K562 (cell line): ENCODE data around the gene PRPF6. TPM values are rescaled to one million over a fixed set of nuclear protein-coding genes. Genes with fewer than 3 reads are reported as not detected.

Experiments used
- ATAC-seq: fragments of 200-7000 bp; cut with Tn5 transposase; 3 replicates; pipeline ENCODE4 v1.9.1; 2020; ENCODE audit warnings: moderate library complexity
- BruUV-seq: library from RNA; stranded (reverse); fragments of 400-500 nt; replicated peaks from 2 replicates; lab custom pipeline; 2021; lab: Mats Ljungman, UMichigan
- CTCF ChIA-PET: fragments of 300-600 bp; formaldehyde crosslinking; extraction: SDS; loops from one replicate; lab custom pipeline; 2021; ENCODE audit warnings: low intra/inter-chr PET ratio; lab: Yijun Ruan, JAX
- POLR2A ChIA-PET: fragments of 300-600, 350-650 bp; sonication (Branson Sonifier 250); formaldehyde crosslinking; extraction: SDS; loops from one replicate; lab custom pipeline; 2021; ENCODE audit warnings: antibody characterized with exemption, inconsistent platforms; lab: Yijun Ruan, JAX
- DNase-seq, 4 experiments: peaks; one replicate each; pipeline versions ENCODE4 v3.0.0 to v3.0.0-alpha.2; 2011 to 2018; ENCODE audit warnings: low spot score in 3 of 4, mixed read lengths in 3 of 4; ENCODE audit errors: extremely low read depth in 1 of 4
- FAIRE-seq: peaks from 2 replicates; lab custom pipeline; 2011; peaks lifted over from hg19 to GRCh38; lab: Jason Lieb, UNC
- H2AFZ ChIP-seq: 2 replicates; pipeline ENCODE4 v1.6.0; 2011; ENCODE audit warnings: low read depth, low read length, control low read depth, inconsistent platforms
- H3K27ac ChIP-seq: fragments of 200-600 bp; 3 replicates; pipeline ENCODE4 v1.8.0; 2011; ENCODE audit warnings: low read depth, mild to moderate bottlenecking, control low read depth, inconsistent platforms, low read length, moderate library complexity, mixed read lengths; ENCODE audit errors: extremely low read depth
- H3K27me3 ChIP-seq, 2 experiments: fragments of 300-600 bp in 1 of 2; 2 replicates in 1 of 2; 3 replicates in 1 of 2; pipeline versions ENCODE4 v1.6.0 to v1.8.0; 2011; ENCODE audit warnings: inconsistent platforms in 2 of 2, low read length in 2 of 2, mild to moderate bottlenecking in 1 of 2, mixed read lengths in 1 of 2, moderate library complexity in 1 of 2; ENCODE audit not compliant: control insufficient read depth in 2 of 2, insufficient read depth in 2 of 2
- H3K36me3 ChIP-seq: fragments of 300-600 bp; 3 replicates; pipeline ENCODE4 v1.8.0; 2011; ENCODE audit warnings: mild to moderate bottlenecking, low read length, inconsistent platforms; ENCODE audit not compliant: control insufficient read depth, insufficient read depth
- H3K4me1 ChIP-seq, 2 experiments: fragments of 200-600 bp in 1 of 2; replicated peaks in 1 of 2; 2 replicates in 1 of 2; 3 replicates in 1 of 2; pipeline versions ENCODE4 v1.5.1 to v1.8.0; 2011; ENCODE audit warnings: inconsistent platforms in 2 of 2, low read length in 2 of 2, mild to moderate bottlenecking in 1 of 2, mixed read lengths in 1 of 2, moderate library complexity in 1 of 2; ENCODE audit not compliant: control insufficient read depth in 2 of 2, insufficient read depth in 2 of 2
- H3K4me2 ChIP-seq: 2 replicates; pipeline ENCODE4 v1.6.1; 2011; ENCODE audit warnings: low read length, control low read depth, inconsistent platforms, mixed read lengths; ENCODE audit not compliant: insufficient read depth
- H3K4me3 ChIP-seq: fragments of 200-600 bp; sonication (generic), shearing (Covaris generic); 2 replicates; pipeline ENCODE4 v1.5.1; 2016; ENCODE audit warnings: control low read depth, inconsistent platforms
- H3K79me2 ChIP-seq: fragments of 200-600 bp; 3 replicates; pipeline ENCODE4 v1.8.0; 2011; ENCODE audit warnings: low read length, inconsistent platforms; ENCODE audit not compliant: control insufficient read depth, insufficient read depth
- H3K9ac ChIP-seq, 2 experiments: 2 replicates each; pipeline versions ENCODE4 v1.6.0 to v1.6.1; 2011; ENCODE audit warnings: low read depth in 2 of 2, low read length in 2 of 2, control low read depth in 1 of 2, inconsistent platforms in 1 of 2, mild to moderate bottlenecking in 1 of 2, mixed read lengths in 1 of 2; ENCODE audit not compliant: insufficient read depth in 1 of 2
- H3K9me1 ChIP-seq: one replicate; pipeline ENCODE4 v1.6.0; 2011; ENCODE audit warnings: inconsistent platforms, mild to moderate bottlenecking, low read length, moderate library complexity; ENCODE audit not compliant: control insufficient read depth, insufficient read depth
- H3K9me3 ChIP-seq: replicated peaks from 2 replicates; pipeline ENCODE4 v1.5.1; 2011; ENCODE audit warnings: low read depth, low read length, inconsistent platforms; ENCODE audit not compliant: control insufficient read depth, insufficient read depth
- H4K20me1 ChIP-seq: replicated peaks from 2 replicates; pipeline ENCODE4 v1.6.1; 2011; ENCODE audit warnings: low read length, inconsistent platforms, mixed read lengths; ENCODE audit not compliant: control insufficient read depth, insufficient read depth
- DMBX1 ChIP-seq: fragments of 250-450 bp; sonication (Bioruptor Pico); IDR thresholded peaks from 2 replicates; pipeline ENCODE4 v1.8.0; 2022; ENCODE audit warnings: inconsistent platforms, mild to moderate bottlenecking, moderate library complexity, borderline replicate concordance
- POLR2A ChIP-seq: fragments of 450-650 bp; conservative IDR thresholded peaks from 2 replicates; pipeline ENCODE4 v1.6.1; 2016
- POLR2G ChIP-seq: fragments of 200-400 bp; formaldehyde crosslinking; IDR thresholded peaks from 2 replicates; pipeline ENCODE4 v1.6.1; 2017; ENCODE audit warnings: low read depth, mild to moderate bottlenecking, antibody characterized with exemption, low read length, moderate library complexity
- ZKSCAN8 ChIP-seq: fragments of 200-800 bp; sonication (Bioruptor generic); IDR thresholded peaks from 2 replicates; pipeline ENCODE4 v1.6.1; 2016; ENCODE audit warnings: missing genetic modification characterization, missing compliant biosample characterization
- whole genome bisulfite sequencing: fragments of 100-300 bp; shearing (Covaris generic); methylation state at CpG from one replicate; pipeline ENCODE4 v1.1.6; 2016; ENCODE audit warnings: low coverage, mixed read lengths; ENCODE audit not compliant: insufficient coverage; ENCODE audit errors: missing lambda C conversion rate; 5-methylcytosine and 5-hydroxymethylcytosine counted together
- in situ Hi-C: fragments of 300-500 bp; cut with MboI; formaldehyde crosslinking; loops from 4 replicates; pipeline ENCODE4 v1.15.0; 2018; ENCODE audit warnings: inconsistent platforms, mixed read lengths
- intact Hi-C: fragments of 100-400 bp; cut with micrococcal nuclease; formaldehyde crosslinking; loops from 2 replicates; pipeline ENCODE4 v1.14.2; 2022
- polyA plus RNA-seq, 8 experiments: library from polyadenylated mRNA; depleted of rRNA in 4 of 8; stranded (reverse) in 5 of 8; unstranded in 3 of 8; fragments of >200 nt; fragmentation: Nextera tagmentation in 2 of 8; fragmentation: Illumina TruSeq in 1 of 8; extraction: Ambion mirVana in 2 of 8; extraction: Trizol in 1 of 8; gene quantifications; 2 replicates each; pipeline versions ENCODE4 v1.2.1 to v1.2.3, GENCODE V29; 2011 to 2014; ENCODE audit warnings: inconsistent platforms in 1 of 8, missing spikeins in 1 of 8
- total RNA-seq, 7 experiments: library from RNA; depleted of rRNA in 6 of 7; stranded (reverse); fragments of >200 nt in 6 of 7; fragmentation: Illumina TruSeq in 2 of 7; extraction: Trizol in 2 of 7; gene quantifications; 2 replicates each; pipeline versions ENCODE4 v1.2.1 to v1.2.3, GENCODE V29; 2011 to 2021; ENCODE audit warnings: low replicate concordance in 1 of 7
- TF ChIP-seq, protein P1 (sequence below): fragments of 450-650 bp; IDR thresholded peaks from 2 replicates; pipeline ENCODE4 v1.6.1; 2018; ENCODE audit not compliant: partially characterized antibody
- TF ChIP-seq, protein P2 (sequence below): fragments of 250-450 bp; sonication (Bioruptor Pico); IDR thresholded peaks from 2 replicates; pipeline ENCODE4 v1.6.1; 2021; ENCODE audit warnings: mild to moderate bottlenecking

The PRPF6 gene
- total and polyA plus RNA-seq, 9 of the 15 experiments (the other 6 are each of a cell fraction or from before 2014, with no cell fraction given): 4.2 to 83.2 (median 59.9) TPM

DNA sequence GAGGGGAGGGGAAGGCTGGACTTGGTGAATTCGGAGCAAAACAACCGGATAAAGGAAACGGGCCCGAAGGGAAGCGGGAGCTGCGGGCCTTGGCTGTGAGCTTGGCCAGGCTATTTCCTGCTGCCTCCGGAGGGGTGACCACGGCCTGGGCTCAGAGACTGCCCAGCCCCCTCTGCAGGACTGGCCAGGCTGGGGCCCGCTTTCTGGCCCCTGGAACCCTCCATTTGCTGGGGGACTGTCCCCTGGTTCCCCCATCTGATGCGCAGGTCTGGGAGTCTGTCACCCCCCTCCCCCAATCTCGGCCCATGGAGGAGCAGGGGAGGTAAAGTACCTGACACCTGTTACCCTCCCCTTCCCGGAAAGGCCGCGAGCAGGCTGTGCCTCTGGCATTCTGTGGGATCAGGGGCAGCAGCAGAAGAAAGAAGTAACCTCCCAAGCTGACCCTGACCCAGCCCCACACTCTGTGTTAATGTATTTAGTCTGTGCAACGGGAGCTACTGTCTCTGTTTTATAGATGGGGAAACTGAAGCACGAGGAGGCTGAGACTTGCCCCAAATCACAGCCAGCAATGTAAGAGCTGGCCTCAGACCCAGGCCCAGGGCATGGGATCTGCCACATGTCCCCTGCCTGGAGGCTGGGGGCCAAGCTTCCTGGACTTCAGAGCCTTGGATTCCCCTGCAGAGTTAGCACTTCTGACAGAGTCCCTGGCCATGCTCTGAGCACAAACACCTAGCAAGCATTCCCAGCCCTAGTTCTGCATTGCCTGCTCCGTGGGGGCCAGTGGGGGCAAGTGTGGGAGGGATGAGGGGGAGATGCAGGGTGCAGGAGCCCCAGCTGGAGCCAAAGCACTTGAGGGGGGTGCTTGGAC lies 58.6 kb downstream of the PRPF6 start:
- H3K79me2 ChIP-seq: no peaks in the 10 kb centered on the region; the same call in 2 of the 3 replicates
- H3K4me3 ChIP-seq: peak overlapping the region; percentile 51
- H3K9me1 ChIP-seq: peaks cover 5% of the 10 kb centered on the region
- no peaks in the 10 kb centered on the region for H3K27me3 ChIP-seq
- intact Hi-C loops (loop anchor here (2.0 to 5.0 kb wide), 3 partner anchors 15 to 502 kb away; partner anchors contain the start of gene PTK6), in situ Hi-C loops (no loop called here)
- peak; percentile 32 for FAIRE-seq
- peak overlapping the region; percentile 83; the same call in 1 of the 3 replicates for H3K27ac ChIP-seq
- WGBS: 22% methylated on average over 12 of the region's 17 CpGs
- peak; percentile 11 for ATAC-seq
- BruUV-seq: TSS peak; percentile 35
- peak in 2 of 4 experiments; percentile 22 to 28 for DNase-seq
- H2AFZ ChIP-seq: peak overlapping the region; percentile 96
- H3K36me3 ChIP-seq: peaks cover 8% of the 10 kb centered on the region; the same call in 1 of the 3 replicates
- CTCF ChIA-PET: interaction anchor here (1.0 to 2.1 kb wide), 3 partner anchors 58 to 501 kb away, joined by 3 to 16 read pairs (median 4); partner anchors contain the start of gene PRPF6
- POLR2A ChIA-PET: interaction anchor here (0.6 to 2.0 kb wide), 7 partner anchors 7 to 216 kb away, joined by 3 to 14 read pairs (median 3); partner anchors contain the start of gene PCMTD2
- no peaks in the 10 kb centered on the region for H4K20me1 ChIP-seq
- peaks cover 37 to 82% of the 10 kb centered on the region in 2 experiments for H3K4me1 ChIP-seq
- peak overlapping the region; percentile 69 to 92; a peak in 3 of 4 replicates for H3K9ac ChIP-seq
- peak overlapping the region; percentile 74; the same call in 1 of the 2 replicates for H3K4me2 ChIP-seq
- no peaks in the 10 kb centered on the region for H3K9me3 ChIP-seq
- TF ChIP-seq POLR2A (no peak), POLR2G (no peak), DMBX1 (CRISPR knock-in tag) (0 out of 2 replicates have a peak, but pooled peaks have one; percentile 12), ZKSCAN8 (no peak)
- TF ChIP-seq, protein P1, sequence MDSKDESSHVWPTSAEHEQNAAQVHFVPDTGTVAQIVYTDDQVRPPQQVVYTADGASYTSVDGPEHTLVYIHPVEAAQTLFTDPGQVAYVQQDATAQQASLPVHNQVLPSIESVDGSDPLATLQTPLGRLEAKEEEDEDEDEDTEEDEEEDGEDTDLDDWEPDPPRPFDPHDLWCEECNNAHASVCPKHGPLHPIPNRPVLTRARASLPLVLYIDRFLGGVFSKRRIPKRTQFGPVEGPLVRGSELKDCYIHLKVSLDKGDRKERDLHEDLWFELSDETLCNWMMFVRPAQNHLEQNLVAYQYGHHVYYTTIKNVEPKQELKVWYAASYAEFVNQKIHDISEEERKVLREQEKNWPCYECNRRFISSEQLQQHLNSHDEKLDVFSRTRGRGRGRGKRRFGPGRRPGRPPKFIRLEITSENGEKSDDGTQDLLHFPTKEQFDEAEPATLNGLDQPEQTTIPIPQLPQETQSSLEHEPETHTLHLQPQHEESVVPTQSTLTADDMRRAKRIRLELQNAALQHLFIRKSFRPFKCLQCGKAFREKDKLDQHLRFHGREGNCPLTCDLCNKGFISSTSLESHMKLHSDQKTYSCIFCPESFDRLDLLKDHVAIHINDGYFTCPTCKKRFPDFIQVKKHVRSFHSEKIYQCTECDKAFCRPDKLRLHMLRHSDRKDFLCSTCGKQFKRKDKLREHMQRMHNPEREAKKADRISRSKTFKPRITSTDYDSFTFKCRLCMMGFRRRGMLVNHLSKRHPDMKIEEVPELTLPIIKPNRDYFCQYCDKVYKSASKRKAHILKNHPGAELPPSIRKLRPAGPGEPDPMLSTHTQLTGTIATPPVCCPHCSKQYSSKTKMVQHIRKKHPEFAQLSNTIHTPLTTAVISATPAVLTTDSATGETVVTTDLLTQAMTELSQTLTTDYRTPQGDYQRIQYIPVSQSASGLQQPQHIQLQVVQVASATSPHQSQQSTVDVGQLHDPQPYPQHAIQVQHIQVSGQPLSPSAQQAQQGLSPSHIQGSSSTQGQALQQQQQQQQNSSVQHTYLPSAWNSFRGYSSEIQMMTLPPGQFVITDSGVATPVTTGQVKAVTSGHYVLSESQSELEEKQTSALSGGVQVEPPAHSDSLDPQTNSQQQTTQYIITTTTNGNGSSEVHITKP: peak; percentile 38
- TF ChIP-seq, protein P2, sequence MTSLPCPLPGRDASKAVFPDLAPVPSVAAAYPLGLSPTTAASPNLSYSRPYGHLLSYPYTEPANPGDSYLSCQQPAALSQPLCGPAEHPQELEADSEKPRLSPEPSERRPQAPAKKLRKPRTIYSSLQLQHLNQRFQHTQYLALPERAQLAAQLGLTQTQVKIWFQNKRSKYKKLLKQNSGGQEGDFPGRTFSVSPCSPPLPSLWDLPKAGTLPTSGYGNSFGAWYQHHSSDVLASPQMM (CRISPR knock-in tag): no peak
